HEK293T (cell line): ENCODE data around the gene PCDHGA9.
A peak's percentile ranks its signal among the peaks of the same experiment; 100 is the strongest.

Experiments
- CTCF ChIA-PET: fragments of 350-600 bp; formaldehyde crosslinking; extraction: SDS; loops from one replicate; lab custom pipeline; 2021; ENCODE audit warnings: antibody characterized with exemption, inconsistent platforms; lab: Yijun Ruan, JAX
- POLR2A ChIA-PET: fragments of 350-600 bp; formaldehyde crosslinking; extraction: SDS; loops from one replicate; lab custom pipeline; 2020; ENCODE audit warnings: antibody characterized with exemption, inconsistent platforms; lab: Yijun Ruan, JAX
- DNase-seq: peaks from one replicate; pipeline ENCODE4 v3.0.0; 2012; ENCODE audit warnings: mixed read lengths; ENCODE audit errors: extremely low spot score
- ARNT ChIP-seq: fragments of 450-650 bp; IDR thresholded peaks from 2 replicates; pipeline ENCODE4 v1.6.1; 2017; ENCODE audit warnings: mild to moderate bottlenecking
- BHLHE40 ChIP-seq: fragments of 450-650 bp; IDR thresholded peaks from 2 replicates; pipeline ENCODE4 v1.6.1; 2016; ENCODE audit warnings: mild to moderate bottlenecking, moderate library complexity, borderline replicate concordance
- CTBP1 ChIP-seq: fragments of 450-650 bp; IDR thresholded peaks from 2 replicates; pipeline ENCODE4 v1.6.1; 2016; ENCODE audit warnings: borderline replicate concordance
- ELF4 ChIP-seq: fragments of 450-650 bp; IDR thresholded peaks from 2 replicates; pipeline ENCODE4 v1.6.1; 2017; ENCODE audit warnings: antibody characterized with exemption
- FOXA1 ChIP-seq: fragments of 450-650 bp; IDR thresholded peaks from 2 replicates; pipeline ENCODE4 v1.6.1; 2016; ENCODE audit warnings: mild to moderate bottlenecking
- FOXK2 ChIP-seq: fragments of 450-650 bp; IDR thresholded peaks from 2 replicates; pipeline ENCODE4 v1.6.1; 2016; ENCODE audit warnings: mild to moderate bottlenecking
- FOXM1 ChIP-seq: fragments of 450-650 bp; IDR thresholded peaks from 2 replicates; pipeline ENCODE4 v1.6.1; 2017; ENCODE audit warnings: mild to moderate bottlenecking, borderline replicate concordance
- HDGF ChIP-seq: fragments of 450-650 bp; IDR thresholded peaks from 2 replicates; pipeline ENCODE4 v1.6.1; 2017; ENCODE audit warnings: antibody characterized with exemption, borderline replicate concordance
- L3MBTL2 ChIP-seq: fragments of 450-650 bp; conservative IDR thresholded peaks from 2 replicates; pipeline ENCODE4 v1.6.1; 2016; ENCODE audit warnings: mild to moderate bottlenecking
- LEF1 ChIP-seq: fragments of 450-650 bp; IDR thresholded peaks from 2 replicates; pipeline ENCODE4 v1.6.1; 2017; ENCODE audit warnings: mild to moderate bottlenecking, borderline replicate concordance
- NFRKB ChIP-seq: fragments of 450-650 bp; IDR thresholded peaks from 2 replicates; pipeline ENCODE4 v1.6.1; 2016; ENCODE audit warnings: mild to moderate bottlenecking, moderate library complexity
- PKNOX1 ChIP-seq: fragments of 450-650 bp; IDR thresholded peaks from 2 replicates; pipeline ENCODE4 v1.6.1; 2016
- SP1 ChIP-seq: fragments of 450-650 bp; IDR thresholded peaks from 2 replicates; pipeline ENCODE4 v1.6.1; 2017
- SUZ12 ChIP-seq: fragments of 450-650 bp; IDR thresholded peaks from 2 replicates; pipeline ENCODE4 v1.6.1; 2016; ENCODE audit warnings: mild to moderate bottlenecking
- TARDBP ChIP-seq: fragments of 450-650 bp; IDR thresholded peaks from 2 replicates; pipeline ENCODE4 v1.6.1; 2016
- ZNF384 ChIP-seq: fragments of 450-650 bp; IDR thresholded peaks from 2 replicates; pipeline ENCODE4 v1.6.1; 2016

PCDHGA9 gene

GRCh38 chr5:141419074-141419880 is 16.7 kb downstream of the PCDHGA9 start:
- ChIA-PET CTCF (no interaction called here), POLR2A (no interaction called here)
- no peak for DNase-seq
- TF ChIP-seq FOXA1, result no peak

GRCh38 chr5:141420855-141421488 is 18.4 kb downstream of the PCDHGA9 start, which contains the start of gene PCDHGA11:
TSS of gene PCDHGA11 (plus strand) at chr5:141421051. CDS start at chr5:141421228, 177 bp downstream.
- ChIA-PET CTCF (interaction anchor here (0.6 to 2.6 kb wide), 24 partner anchors 8 to 483 kb away, joined by 3 to 18 read pairs (median 5); partner anchors contain the start of genes PCDHB14, PCDHGA10, PCDHGA12 and PCDHGA2), POLR2A (no interaction called here)
- DNase-seq, result peak; percentile 66
- peak; percentile 39; the same call in 1 of the 2 replicates for TF ChIP-seq L3MBTL2
- TF ChIP-seq PKNOX1, result no peak

- POLR2A ChIA-PET, result no interaction called here
- no peak for DNase-seq
- CTCF ChIA-PET, result interaction anchor here (0.6 to 2.6 kb wide), 23 partner anchors 9 to 483 kb away, joined by 3 to 18 read pairs (median 5); partner anchors contain the start of genes PCDHB14, PCDHGA10, PCDHGA12 and PCDHGA2
- no peak for TF ChIP-seq ZNF384
- no peak for TF ChIP-seq SUZ12
- no peak for TF ChIP-seq BHLHE40
- no peak for TF ChIP-seq CTBP1
- no peak for TF ChIP-seq PKNOX1
- no peak for TF ChIP-seq FOXK2
- no peak for TF ChIP-seq NFRKB
- no peak for TF ChIP-seq SP1
- TF ChIP-seq ARNT, result no peak
- no peak for TF ChIP-seq HDGF
- TF ChIP-seq FOXM1, result no peak
- TF ChIP-seq FOXA1, result no peak
- no peak for TF ChIP-seq L3MBTL2
- TF ChIP-seq TARDBP, result no peak
- TF ChIP-seq ELF4, result no peak
These were observed 18.9 kb downstream of the PCDHGA9 start for GRCh38 chr5:141421489-141421855.

- POLR2A ChIA-PET, result no interaction called here
- TF ChIP-seq FOXK2 (no peak), FOXM1 (no peak), FOXA1 (no peak), TARDBP (no peak), HDGF (no peak), ZNF384 (no peak), L3MBTL2 (no peak), BHLHE40 (no peak), ARNT (no peak)
- no peak for DNase-seq
- CTCF ChIA-PET, result interaction anchor here (2.6 kb wide), 1 partner anchor 53 kb away, joined by 9 read pairs; the partner anchor contains the start of gene PCDHGC3
These were observed 20.2 kb downstream of the PCDHGA9 start for GRCh38 chr5:141422742-141423291.

- POLR2A ChIA-PET, result no interaction called here
- TF ChIP-seq FOXK2 (no peak), BHLHE40 (no peak), SUZ12 (no peak), ARNT (no peak), FOXM1 (no peak), ZNF384 (no peak), CTBP1 (no peak), TARDBP (no peak), FOXA1 (no peak), HDGF (no peak), SP1 (no peak), PKNOX1 (no peak), NFRKB (no peak), L3MBTL2 (no peak), ELF4 (no peak), LEF1 (no peak)
- DNase-seq, result no peak
- CTCF ChIA-PET, result no interaction called here
These were observed 25.3 kb downstream of the PCDHGA9 start for GRCh38 chr5:141427783-141428426.
